CD4-positive, alpha-beta T cell (primary cell): ENCODE results near the gene NTNG2. TPM values are rescaled to one million over a fixed set of nuclear protein-coding genes. Genes with fewer than 3 reads are reported as not detected.

Experiments used
- ATAC-seq: fragments of 200-7000 bp; cut with Tn5 transposase; one replicate; pipeline ENCODE4 v1.10.0; 2022; ENCODE audit warnings: mild to moderate bottlenecking; ENCODE audit not compliant: poor library complexity
- CTCF ChIA-PET: fragments of 350-600 bp; sonication (Branson Sonifier 250); formaldehyde crosslinking; loops from one replicate; lab custom pipeline; 2021; ENCODE audit warnings: antibody characterized with exemption, inconsistent platforms; lab: Charles Lee
- POLR2A ChIA-PET: fragments of 350-600 bp; sonication (Branson Sonifier 250); formaldehyde crosslinking; loops from one replicate; lab custom pipeline; 2021; ENCODE audit warnings: antibody characterized with exemption, inconsistent platforms; lab: Charles Lee
- DNase-seq, 14 experiments: peaks; one replicate each; pipeline ENCODE4 v3.0.0-alpha.2; 2013 to 2020; ENCODE audit warnings: mixed read lengths in 2 of 14
- H3K27ac ChIP-seq, 2 donors: one replicate each; pipeline versions ENCODE4 v1.5.1 to v1.7.0; 2013; ENCODE audit warnings: low read length in 2 of 2, low read depth in 1 of 2, mild to moderate bottlenecking in 1 of 2
- H3K27me3 ChIP-seq, 2 experiments: 1 replicate in 1 of 2; 2 replicates in 1 of 2; pipeline versions ENCODE4 v1.6.1 to v1.7.0; 2013; ENCODE audit warnings: low read length in 2 of 2, control low read depth in 1 of 2, mild to moderate bottlenecking in 1 of 2, moderate library complexity in 1 of 2; ENCODE audit not compliant: insufficient read depth in 2 of 2, control insufficient read depth in 1 of 2
- H3K36me3 ChIP-seq: one replicate; pipeline ENCODE4 v1.6.1; 2013; ENCODE audit warnings: low read length, control low read depth; ENCODE audit not compliant: insufficient read depth
- H3K4me1 ChIP-seq: one replicate; pipeline ENCODE4 v1.6.1; 2013; ENCODE audit warnings: low read length, control low read depth; ENCODE audit not compliant: insufficient read depth
- H3K4me3 ChIP-seq: one replicate; pipeline ENCODE4 v1.5.1; 2013; ENCODE audit warnings: mild to moderate bottlenecking, low read length, moderate library complexity
- H3K9me3 ChIP-seq, 2 experiments: 1 replicate in 1 of 2; 2 replicates in 1 of 2; pipeline versions ENCODE4 v1.6.1 to v1.7.0; 2013; ENCODE audit warnings: low read length in 2 of 2, mild to moderate bottlenecking in 2 of 2, control low read depth in 1 of 2, moderate library complexity in 1 of 2; ENCODE audit not compliant: control insufficient read depth in 1 of 2, insufficient read depth in 1 of 2
- H3K27ac Mint-ChIP-seq: one replicate; pipeline ENCODE4 v1.8.0; 2020; ENCODE audit warnings: mixed read lengths
- H3K27me3 Mint-ChIP-seq: one replicate; pipeline ENCODE4 v1.8.0; 2021; ENCODE audit warnings: mixed read lengths
- H3K36me3 Mint-ChIP-seq: one replicate; pipeline ENCODE4 v1.8.0; 2021; ENCODE audit warnings: low read depth, mixed read lengths
- H3K4me1 Mint-ChIP-seq: one replicate; pipeline ENCODE4 v1.8.0; 2021; ENCODE audit warnings: low read depth, mixed read lengths
- H3K4me3 Mint-ChIP-seq: one replicate; pipeline ENCODE4 v1.8.0; 2020; ENCODE audit warnings: mild to moderate bottlenecking, mixed read lengths
- H3K9me3 Mint-ChIP-seq: one replicate; pipeline ENCODE4 v1.8.0; 2020; ENCODE audit warnings: mixed read lengths
- CTCF ChIP-seq: fragments of 200-600 bp; IDR thresholded peaks from one replicate; pipeline ENCODE4 v1.8.0; 2022; ENCODE audit warnings: antibody characterized with exemption, mild to moderate bottlenecking
- intact Hi-C, 2 experiments: fragments of 100-400 bp; cut with DNase I in 1 of 2; cut with micrococcal nuclease in 1 of 2; formaldehyde crosslinking; loops; one replicate each; pipeline versions ENCODE4 v1.15.1 to v1.9.0; 2023 to 2025; cut with DNase I, micrococcal nuclease
- total RNA-seq, 174 experiments: library from RNA in 2 of 174; stranded (reverse) in 2 of 174; gene quantifications; one replicate each; pipeline ENCODE4 v1.2.3 and lab custom pipeline; 2021 to 2026

The NTNG2 gene
- total RNA-seq, 2 experiments from 2014 or later: 2.2 to 2.6 TPM

DNA sequence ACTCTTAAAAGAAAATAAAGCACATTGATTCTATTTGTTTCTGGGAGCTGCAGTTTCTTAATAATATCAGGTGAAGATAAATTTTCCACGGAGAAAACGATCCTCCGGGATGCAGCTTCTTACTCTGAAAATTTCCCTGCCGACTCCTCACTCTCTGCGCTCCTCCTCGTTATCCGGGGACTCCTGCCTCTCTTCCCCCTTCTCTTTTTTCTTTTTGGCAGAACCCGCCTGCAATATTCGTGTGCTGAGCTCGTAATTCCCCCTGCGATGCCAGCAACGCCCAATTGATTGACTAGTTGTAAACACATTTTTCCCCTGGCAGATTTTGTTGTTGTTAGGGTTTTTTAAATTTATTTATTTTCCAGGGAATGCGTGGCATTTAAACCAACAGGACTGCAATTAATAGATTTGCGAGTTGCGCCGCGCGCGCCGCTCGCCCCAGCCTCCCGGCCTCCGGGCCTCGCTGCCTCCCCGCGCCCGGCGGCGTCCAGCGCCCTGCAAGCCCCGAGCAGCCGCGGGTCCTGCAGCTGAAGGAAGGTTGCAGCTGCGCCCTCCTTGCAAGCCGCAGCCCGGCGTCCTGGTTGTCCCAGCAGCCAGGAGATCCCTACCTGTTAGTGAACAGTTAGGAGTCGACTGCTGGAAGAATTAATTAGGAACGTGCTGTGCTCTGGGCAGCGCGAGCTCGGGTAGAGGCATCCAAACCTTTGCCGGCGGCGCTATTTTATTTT, 2.2 kb downstream of the NTNG2 start:
- peaks cover 5% of the 10 kb centered on the region for H3K36me3 Mint-ChIP-seq
- Histone ChIP-seq H3K9me3 (peaks cover 0 to 10% of the 10 kb centered on the region in 2 experiments), H3K27ac (no peak overlapping the region), H3K4me1 (peaks cover 29% of the 10 kb centered on the region), H3K4me3 (no peak overlapping the region), H3K36me3 (no peaks in the 10 kb centered on the region), H3K27me3 (peaks cover 43 to 68% of the 10 kb centered on the region in 2 experiments)
- ATAC-seq: no peak
- no peaks in the 10 kb centered on the region for H3K9me3 Mint-ChIP-seq
- POLR2A ChIA-PET: interaction anchor here (0.7 to 2.2 kb wide), 2 partner anchors 77 to 100 kb away, joined by 3 to 7 read pairs; no protein-coding TSS in a partner anchor
- intact Hi-C loops: loop anchor here in 1 of 2 experiments (10.0 kb wide), 1 partner anchor 399 kb away; no protein-coding TSS in a partner anchor
- H3K4me3 Mint-ChIP-seq: peak overlapping the region; percentile 55
- no peak overlapping the region for H3K27ac Mint-ChIP-seq
- no peak for TF ChIP-seq CTCF
- H3K27me3 Mint-ChIP-seq: peaks cover 73% of the 10 kb centered on the region
- peaks cover 16% of the 10 kb centered on the region for H3K4me1 Mint-ChIP-seq
- CTCF ChIA-PET: interaction anchor here (1.6 kb wide), 1 partner anchor 72 kb away, joined by 4 read pairs; no protein-coding TSS in a partner anchor
- no peak for DNase-seq

- peaks cover 0 to 10% of the 10 kb centered on the region in 2 experiments for H3K9me3 ChIP-seq
- H3K27ac ChIP-seq: no peak overlapping the region
- CTCF ChIA-PET: interaction anchor here (1.6 kb wide), 1 partner anchor 72 kb away, joined by 4 read pairs; no protein-coding TSS in a partner anchor
- peaks cover 16% of the 10 kb centered on the region for H3K4me1 Mint-ChIP-seq
- no peak overlapping the region for H3K4me3 ChIP-seq
- H3K4me3 Mint-ChIP-seq: peak overlapping the region; percentile 23
- no peak overlapping the region for H3K27ac Mint-ChIP-seq
- DNase-seq (no peak), ATAC-seq (no peak)
- H3K36me3 ChIP-seq: no peaks in the 10 kb centered on the region
- H3K36me3 Mint-ChIP-seq: peaks cover 5% of the 10 kb centered on the region
- no peak for TF ChIP-seq CTCF
- peaks cover 29% of the 10 kb centered on the region for H3K4me1 ChIP-seq
- H3K27me3 ChIP-seq: peaks cover 40 to 65% of the 10 kb centered on the region in 2 experiments
- intact Hi-C loops: loop anchor here in 1 of 2 experiments (10.0 kb wide), 1 partner anchor 400 kb away; no protein-coding TSS in a partner anchor
- H3K27me3 Mint-ChIP-seq: peaks cover 71% of the 10 kb centered on the region
- POLR2A ChIA-PET: interaction anchor here (2.2 kb wide), 1 partner anchor 76 kb away, joined by 7 read pairs; no protein-coding TSS in a partner anchor
- H3K9me3 Mint-ChIP-seq: no peaks in the 10 kb centered on the region
Observed at GRCh38 chr9:132164604-132165362, 2.9 kb downstream of the NTNG2 start.

DNA sequence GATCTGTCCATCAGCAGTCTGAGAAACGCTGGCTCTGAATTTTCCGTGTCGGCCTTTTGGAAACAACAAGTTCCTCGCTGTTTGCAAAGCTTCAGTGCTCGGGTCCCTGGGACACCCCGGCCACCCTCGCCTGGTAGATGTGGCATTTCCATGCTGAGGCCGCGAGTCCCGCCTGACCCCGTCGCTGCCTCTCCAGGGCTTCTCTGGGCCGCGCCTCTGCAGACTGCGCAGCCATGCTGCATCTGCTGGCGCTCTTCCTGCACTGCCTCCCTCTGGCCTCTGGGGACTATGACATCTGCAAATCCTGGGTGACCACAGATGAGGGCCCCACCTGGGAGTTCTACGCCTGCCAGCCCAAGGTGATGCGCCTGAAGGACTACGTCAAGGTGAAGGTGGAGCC, 4.7 kb downstream of the NTNG2 start:
- H3K4me1 ChIP-seq: peaks cover 21% of the 10 kb centered on the region
- Mint-ChIP-seq H3K9me3 (no peaks in the 10 kb centered on the region), H3K4me3 (no peak overlapping the region), H3K36me3 (peaks cover 1% of the 10 kb centered on the region), H3K27ac (no peak overlapping the region), H3K27me3 (peaks cover 70% of the 10 kb centered on the region), H3K4me1 (peaks cover 12% of the 10 kb centered on the region)
- H3K27me3 ChIP-seq: peaks cover 36 to 60% of the 10 kb centered on the region in 2 experiments
- no peaks in the 10 kb centered on the region for H3K36me3 ChIP-seq
- TF ChIP-seq CTCF: no peak
- POLR2A ChIA-PET: no interaction called here
- intact Hi-C loops: loop anchor here in 1 of 2 experiments (10.0 kb wide), 1 partner anchor 402 kb away; no protein-coding TSS in a partner anchor
- CTCF ChIA-PET: no interaction called here
- peaks cover 0 to 10% of the 10 kb centered on the region in 2 experiments for H3K9me3 ChIP-seq
- ATAC-seq (no peak), DNase-seq (peak in 3 of 14 experiments; percentile 9 to 44 (median 22))
- no peak overlapping the region for H3K27ac ChIP-seq
- H3K4me3 ChIP-seq: no peak overlapping the region
